Measurements from ENCODE around the gene GDF10. TPM values are rescaled to one million over a fixed set of nuclear protein-coding genes. Genes with fewer than 3 reads are reported as not detected.

The GDF10 gene
- total and polyA plus RNA-seq, 9 of the 15 experiments (the other 6 are each of a cell fraction or from before 2014, with no cell fraction given), result 0.03 to 0.20 (median 0.11) TPM; not detected in 6

GRCh38 chr10:47326927-47327330 lies 26.9 kb downstream of the GDF10 start (continued):
- no peak for TF ChIP-seq SFPQ (IDR thresholded peaks at IDR 0.05; ENCODE audit: low read depth, low read length)
- TF ChIP-seq ZNF224 (CRISPR knock-in tag; IDR thresholded peaks at IDR 0.05), result no peak
- peak; percentile 55; the same call in 1 of the 2 replicates for TF ChIP-seq ZKSCAN1 (IDR thresholded peaks at IDR 0.05; ENCODE audit: low read depth, low read length)
- TF ChIP-seq MYC (IDR thresholded peaks at IDR 0.05; ENCODE audit: low read depth, low read length), result peak; percentile 65
- no peak for TF ChIP-seq MYC (CRISPR knock-in tag; IDR thresholded peaks at IDR 0.05; ENCODE audit: borderline replicate concordance, low read depth)
- no peak; the same call in 1 of the 2 replicates for TF ChIP-seq ZNF395 (CRISPR knock-in tag; IDR thresholded peaks at IDR 0.05)
- TF ChIP-seq ZNF445 (CRISPR knock-in tag; IDR thresholded peaks at IDR 0.05; ENCODE audit: low read depth), result 0 out of 2 replicates have a peak, but pooled peaks have one; percentile 25
- TF ChIP-seq NONO (IDR thresholded peaks at IDR 0.05; ENCODE audit: low read depth in 2 of 2, low read length in 1 of 2), result no peak
- peak; percentile 69 for TF ChIP-seq ARID1B (IDR thresholded peaks at IDR 0.05)
- TF ChIP-seq CBFA2T3 (IDR thresholded peaks at IDR 0.05), result peak; percentile 65
- TF ChIP-seq E2F4 (CRISPR knock-in tag; IDR thresholded peaks at IDR 0.05; ENCODE audit: low read depth), result no peak
- peak; percentile 37 for TF ChIP-seq E2F8 (IDR thresholded peaks at IDR 0.05; ENCODE audit: low read depth, partially characterized antibody)
- no peak for TF ChIP-seq JUND (IDR thresholded peaks at IDR 0.05; ENCODE audit: borderline replicate concordance, low read depth, low read length)
- TF ChIP-seq JUND (tag; IDR thresholded peaks at IDR 0.05; ENCODE audit: borderline replicate concordance, low read depth, low read length), result peak; percentile 36; the same call in 1 of the 3 replicates
- no peak for TF ChIP-seq ESRRA (IDR thresholded peaks at IDR 0.05; ENCODE audit: borderline replicate concordance, low read depth)
- no peak for TF ChIP-seq NR2C2 (CRISPR knock-in tag; IDR thresholded peaks at IDR 0.05)
- TF ChIP-seq NR2C2 (tag; IDR thresholded peaks at IDR 0.05), result peak; percentile 76
- TF ChIP-seq HNRNPH1 (optimal IDR thresholded peaks at IDR 0.05; ENCODE audit: low read depth, low read length), result no peak
- TF ChIP-seq ZNF277 (CRISPR knock-in tag; IDR thresholded peaks at IDR 0.05; ENCODE audit: borderline replicate concordance), result no peak
- TF ChIP-seq DMBX1 (CRISPR knock-in tag; IDR thresholded peaks at IDR 0.05; ENCODE audit: borderline replicate concordance), result no peak

Data from K562 (cell line).